Endothelial cell (in vitro differentiated cells): ENCODE data around the gene G2E3. TPM values are rescaled to one million over a fixed set of nuclear protein-coding genes. Genes with fewer than 3 reads are reported as not detected.
"Not testable (repeated sequence)": the region's sequence is repeated elsewhere in the genome, so short reads cannot be mapped to it uniquely, and the experiment has no call there.

ENCODE experiments used
- DNase-seq: peaks from one replicate; pipeline ENCODE4 v3.0.0; 2021; ENCODE audit warnings: low spot score
- H3K27ac Mint-ChIP-seq: one replicate; pipeline ENCODE4 v1.8.0; 2021; ENCODE audit warnings: mixed read lengths, inconsistent platforms; ENCODE audit not compliant: unreplicated experiment
- H3K27me3 Mint-ChIP-seq: one replicate; pipeline ENCODE4 v1.8.0; 2021; ENCODE audit warnings: mild to moderate bottlenecking, moderate library complexity, mixed read lengths, inconsistent platforms; ENCODE audit not compliant: unreplicated experiment
- H3K36me3 Mint-ChIP-seq: one replicate; pipeline ENCODE4 v1.8.0; 2021; ENCODE audit warnings: mild to moderate bottlenecking, low read depth, mixed read lengths, inconsistent platforms; ENCODE audit not compliant: unreplicated experiment
- H3K4me1 Mint-ChIP-seq: one replicate; pipeline ENCODE4 v1.8.0; 2021; ENCODE audit warnings: mild to moderate bottlenecking, mixed read lengths, inconsistent platforms; ENCODE audit not compliant: unreplicated experiment
- H3K4me3 Mint-ChIP-seq: one replicate; pipeline ENCODE4 v1.8.0; 2021; ENCODE audit warnings: mild to moderate bottlenecking, mixed read lengths, inconsistent platforms; ENCODE audit not compliant: unreplicated experiment
- H3K9me3 Mint-ChIP-seq: one replicate; pipeline ENCODE4 v1.8.0; 2021; ENCODE audit warnings: mixed read lengths, inconsistent platforms; ENCODE audit not compliant: unreplicated experiment
- CTCF ChIP-seq: fragments of 200-600 bp; sonication (generic); IDR thresholded peaks from one replicate; pipeline ENCODE4 v1.5.0; 2021; ENCODE audit warnings: antibody characterized with exemption; ENCODE audit not compliant: unreplicated experiment
- total RNA-seq: library from RNA; stranded (reverse); fragmentation: NEBNext Ultra II Directional; extraction: Animal tissue kit (Norgen Biotek cat#: 25700); gene quantifications from one replicate; pipeline ENCODE4 v1.2.1, GENCODE V29; 2021; ENCODE audit not compliant: unreplicated experiment

G2E3 gene
- total RNA-seq, 1 donor from 2014 or later = 23.9 TPM

- Mint-ChIP-seq H3K36me3 (no peaks in the 10 kb centered on the region), H3K27ac (no peak overlapping the region), H3K27me3 (no peaks in the 10 kb centered on the region), H3K9me3 (no peaks in the 10 kb centered on the region), H3K4me3 (no peak overlapping the region), H3K4me1 (no peaks in the 10 kb centered on the region)
- no peak for DNase-seq
- no peak for TF ChIP-seq CTCF
Observed at GRCh38 chr14:30528778-30529642, 29.9 kb upstream of the G2E3 start.

- Mint-ChIP-seq H3K27me3 (no peaks in the 10 kb centered on the region), H3K4me3 (no peak overlapping the region), H3K27ac (no peak overlapping the region), H3K9me3 (no peaks in the 10 kb centered on the region), H3K4me1 (no peaks in the 10 kb centered on the region), H3K36me3 (no peaks in the 10 kb centered on the region)
- DNase-seq = no peak
- TF ChIP-seq CTCF = no peak
Observed at GRCh38 chr14:30532264-30532663, 26.7 kb upstream of the G2E3 start.

GRCh38 chr14:30533126-30533525, 25.8 kb upstream of the G2E3 start:
- Mint-ChIP-seq H3K4me3 (no peak overlapping the region), H3K27ac (no peak overlapping the region), H3K9me3 (no peaks in the 10 kb centered on the region), H3K36me3 (no peaks in the 10 kb centered on the region), H3K4me1 (no peaks in the 10 kb centered on the region), H3K27me3 (no peaks in the 10 kb centered on the region)
- no peak for TF ChIP-seq CTCF
- no peak for DNase-seq

- Mint-ChIP-seq H3K9me3 (no peaks in the 10 kb centered on the region), H3K4me3 (no peak overlapping the region), H3K27me3 (no peaks in the 10 kb centered on the region), H3K4me1 (no peaks in the 10 kb centered on the region), H3K27ac (no peak overlapping the region), H3K36me3 (no peaks in the 10 kb centered on the region)
- DNase-seq = no peak
- no peak for TF ChIP-seq CTCF
Observed at GRCh38 chr14:30541318-30541717, 17.6 kb upstream of the G2E3 start.

- H3K4me3 Mint-ChIP-seq, H3K27ac Mint-ChIP-seq, DNase-seq, H3K9me3 Mint-ChIP-seq, H3K27me3 Mint-ChIP-seq, H3K36me3 Mint-ChIP-seq, H3K4me1 Mint-ChIP-seq: not testable (repeated sequence)
Observed at GRCh38 chr14:30546735-30547134, 12.2 kb upstream of the G2E3 start.
